Uterus (tissue), 2 donors: ENCODE data around the gene APOL4.

Experiments
- CTCF ChIP-seq, 4 experiments: fragments of 200-600 bp in 2 of 4; fragments of 450-650 bp in 2 of 4; sonication (generic) in 2 of 4; IDR thresholded peaks; one replicate each; pipeline ENCODE4 v1.5.1; 2016 to 2019; ENCODE audit warnings: antibody characterized with exemption in 4 of 4, mild to moderate bottlenecking in 2 of 4, moderate library complexity in 1 of 4
- POLR2A ChIP-seq, 2 donors: fragments of 450-650 bp; IDR thresholded peaks; one replicate each; pipeline ENCODE4 v1.6.1; 2016; ENCODE audit warnings: antibody characterized with exemption in 2 of 2, mild to moderate bottlenecking in 1 of 2, moderate library complexity in 1 of 2

- TF ChIP-seq CTCF (IDR thresholded peaks at IDR 0.05) (peak; percentile 67 to 88 (median 80)), POLR2A (IDR thresholded peaks at IDR 0.05) (no peak)
Measured at GRCh38 chr22:36194971-36195370, 6.6 kb downstream of the APOL4 start.
